ENCODE data around the gene DAO.

DNA sequence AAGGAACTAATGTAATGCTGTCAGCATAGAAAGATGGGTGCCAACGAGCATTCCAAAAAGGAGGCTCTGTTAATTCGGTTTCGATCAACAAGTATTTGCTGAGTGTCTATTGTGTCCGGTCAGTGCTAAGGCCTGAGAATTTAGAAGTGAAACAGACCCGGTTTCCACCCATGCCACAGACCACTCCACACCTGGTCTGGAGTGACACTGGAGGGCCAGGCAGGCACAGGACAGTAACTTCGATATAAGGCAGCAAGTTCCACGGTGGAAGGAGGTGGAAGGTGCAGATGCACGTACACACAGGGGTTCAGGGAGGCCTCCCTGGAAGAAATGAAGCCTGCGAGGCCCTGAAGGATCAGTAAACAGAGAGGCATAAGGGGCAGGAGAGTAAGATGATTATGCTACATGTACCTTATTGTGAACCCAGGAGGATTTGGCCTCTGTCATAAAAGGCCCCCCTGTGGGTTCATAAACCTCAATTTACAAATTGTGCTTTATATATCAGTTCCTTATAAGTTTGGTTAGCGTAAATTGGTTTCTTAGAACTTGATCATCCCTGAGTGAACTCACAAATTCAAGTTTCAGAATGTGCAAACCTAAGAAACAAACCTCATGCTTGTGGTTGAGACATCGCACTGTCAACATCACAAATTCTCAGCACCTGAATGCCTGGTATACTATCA is 48.4 kb upstream of the DAO start:
- TF ChIP-seq, protein P1, sequence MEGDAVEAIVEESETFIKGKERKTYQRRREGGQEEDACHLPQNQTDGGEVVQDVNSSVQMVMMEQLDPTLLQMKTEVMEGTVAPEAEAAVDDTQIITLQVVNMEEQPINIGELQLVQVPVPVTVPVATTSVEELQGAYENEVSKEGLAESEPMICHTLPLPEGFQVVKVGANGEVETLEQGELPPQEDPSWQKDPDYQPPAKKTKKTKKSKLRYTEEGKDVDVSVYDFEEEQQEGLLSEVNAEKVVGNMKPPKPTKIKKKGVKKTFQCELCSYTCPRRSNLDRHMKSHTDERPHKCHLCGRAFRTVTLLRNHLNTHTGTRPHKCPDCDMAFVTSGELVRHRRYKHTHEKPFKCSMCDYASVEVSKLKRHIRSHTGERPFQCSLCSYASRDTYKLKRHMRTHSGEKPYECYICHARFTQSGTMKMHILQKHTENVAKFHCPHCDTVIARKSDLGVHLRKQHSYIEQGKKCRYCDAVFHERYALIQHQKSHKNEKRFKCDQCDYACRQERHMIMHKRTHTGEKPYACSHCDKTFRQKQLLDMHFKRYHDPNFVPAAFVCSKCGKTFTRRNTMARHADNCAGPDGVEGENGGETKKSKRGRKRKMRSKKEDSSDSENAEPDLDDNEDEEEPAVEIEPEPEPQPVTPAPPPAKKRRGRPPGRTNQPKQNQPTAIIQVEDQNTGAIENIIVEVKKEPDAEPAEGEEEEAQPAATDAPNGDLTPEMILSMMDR (IDR thresholded peaks at IDR 0.05): no peak
- no peak for TF ChIP-seq POLR2A (IDR thresholded peaks at IDR 0.05)
